ENCODE results near the gene PHF21A. TPM values are rescaled to one million over a fixed set of nuclear protein-coding genes. Genes with fewer than 3 reads are reported as not detected.

The PHF21A gene
- total and polyA plus RNA-seq, 2 of the 8 experiments (the other 6 are each of a cell fraction or from before 2014, with no cell fraction given): 17.6 to 40.3 TPM

GRCh38 chr11:45933846-45934579 lies 187.2 kb downstream of the PHF21A start (continued):
- no peak for TF ChIP-seq SP4 (IDR thresholded peaks at IDR 0.05; ENCODE audit: low read length)
- TF ChIP-seq SAP30 (IDR thresholded peaks at IDR 0.05; ENCODE audit: insufficient read depth, insufficient replicate concordance, low read length): no peak
- TF ChIP-seq EGR1 (IDR thresholded peaks at IDR 0.05; ENCODE audit: borderline replicate concordance, low read depth, low read length): no peak
- TF ChIP-seq MAX (IDR thresholded peaks at IDR 0.05): no peak
